Right renal pelvis (tissue), 4 donors: Measurements from ENCODE around the gene SEPTIN3. TPM values are rescaled to one million over a fixed set of nuclear protein-coding genes. Genes with fewer than 3 reads are reported as not detected.

Source experiments
- DNase-seq, 4 donors: peaks; one replicate each; pipeline ENCODE4 v3.0.0-alpha.2; 2013; ENCODE audit warnings: low read depth in 4 of 4, low spot score in 3 of 4, missing footprints in 1 of 4
- polyA plus RNA-seq, 4 donors: library from polyadenylated mRNA; unstranded; fragments of 120-200 nt; gene quantifications; one replicate each; pipeline ENCODE4 v1.2.1, GENCODE V29; 2013; ENCODE audit not compliant: insufficient read length in 4 of 4

The SEPTIN3 gene
- polyA plus RNA-seq, 4 donors = 4.9 to 7.6 (median 6.8) TPM

GRCh38 chr22:42001706-42002105, 32.5 kb downstream of the SEPTIN3 start:
- no peak for DNase-seq

GRCh38 chr22:42007922-42008321, 38.7 kb downstream of the SEPTIN3 start:
- no peak for DNase-seq

- DNase-seq = no peak
These were observed 41.5 kb downstream of the SEPTIN3 start for GRCh38 chr22:42010778-42011177.

GRCh38 chr22:42013385-42013784, 44.1 kb downstream of the SEPTIN3 start:
- DNase-seq = no peak

GRCh38 chr22:42016111-42016510, 46.9 kb downstream of the SEPTIN3 start:
- no peak for DNase-seq

- no peak for DNase-seq
These were observed 49.0 kb downstream of the SEPTIN3 start for GRCh38 chr22:42018224-42018623.

Other genes starting within 250 kb of the SEPTIN3 start
- gene CCDC134, start 168.8 kb upstream of the SEPTIN3 start, polyA plus RNA-seq = 10 to 100 TPM in 1 of 4 donors, 1 to 10 TPM in 3; 7.4 to 10.6 (median 8.2) TPM
- gene SREBF2, start 136.3 kb upstream of the SEPTIN3 start, polyA plus RNA-seq = 100 to 1,000 TPM in 2 of 4 donors, 10 to 100 TPM in 2; 94.0 to 104 (median 101) TPM
- under 1 TPM; 0.39 to 0.97 (median 0.59) TPM for gene SHISA8, start 54.4 kb upstream of the SEPTIN3 start, polyA plus RNA-seq
- 1 to 10 TPM; 1.2 to 2.7 (median 1.8) TPM for gene TNFRSF13C, start 42.6 kb upstream of the SEPTIN3 start, polyA plus RNA-seq
- 10 to 100 TPM; 11.2 to 16.2 (median 13.5) TPM for gene CENPM, start 22.3 kb upstream of the SEPTIN3 start, polyA plus RNA-seq
- gene WBP2NL, start 29.3 kb downstream of the SEPTIN3 start, polyA plus RNA-seq = 1 to 10 TPM; 3.3 to 5.1 (median 4.1) TPM
- 10 to 100 TPM; 26.3 to 31.1 (median 28.2) TPM for gene NAGA, start 101.4 kb downstream of the SEPTIN3 start, polyA plus RNA-seq
- gene PHETA2, start 104.8 kb downstream of the SEPTIN3 start, polyA plus RNA-seq = 10 to 100 TPM; 10.4 to 13.4 (median 11.9) TPM
- gene SMDT1, start 110.3 kb downstream of the SEPTIN3 start, polyA plus RNA-seq = 100 to 1,000 TPM in 3 of 4 donors, 10 to 100 TPM in 1; 74.2 to 142 (median 111) TPM
- gene NDUFA6, start 121.3 kb downstream of the SEPTIN3 start, polyA plus RNA-seq = 100 to 1,000 TPM; 110 to 133 (median 118) TPM
- 1 to 10 TPM; 2.5 to 7.3 (median 3.5) TPM for gene CYP2D6, start 161.4 kb downstream of the SEPTIN3 start, polyA plus RNA-seq